T-helper 1 cell (primary cell): ENCODE data around the gene RPAIN.

Experiments used
- DNase-seq, 5 donors: peaks; one replicate each; pipeline ENCODE4 v3.0.0-alpha.2; 2012 to 2020
- total RNA-seq, 4 donors: gene quantifications; one replicate each; lab custom pipeline; 2026; lab: John Stamatoyannopoulos, UW

The RPAIN gene, protein sequence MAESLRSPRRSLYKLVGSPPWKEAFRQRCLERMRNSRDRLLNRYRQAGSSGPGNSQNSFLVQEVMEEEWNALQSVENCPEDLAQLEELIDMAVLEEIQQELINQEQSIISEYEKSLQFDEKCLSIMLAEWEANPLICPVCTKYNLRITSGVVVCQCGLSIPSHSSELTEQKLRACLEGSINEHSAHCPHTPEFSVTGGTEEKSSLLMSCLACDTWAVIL
- total RNA-seq: 50.1 to 87.2 (median 72.5) reads per million in 4 donors

GRCh38 chr17:5419959-5420653, at the start of gene RPAIN:
Gene RPAIN (plus strand): TSS chr17:5420182. CDS start chr17:5420211, 29 bp downstream.
- peak; percentile 71 to 88 (median 81) for DNase-seq

DNA sequence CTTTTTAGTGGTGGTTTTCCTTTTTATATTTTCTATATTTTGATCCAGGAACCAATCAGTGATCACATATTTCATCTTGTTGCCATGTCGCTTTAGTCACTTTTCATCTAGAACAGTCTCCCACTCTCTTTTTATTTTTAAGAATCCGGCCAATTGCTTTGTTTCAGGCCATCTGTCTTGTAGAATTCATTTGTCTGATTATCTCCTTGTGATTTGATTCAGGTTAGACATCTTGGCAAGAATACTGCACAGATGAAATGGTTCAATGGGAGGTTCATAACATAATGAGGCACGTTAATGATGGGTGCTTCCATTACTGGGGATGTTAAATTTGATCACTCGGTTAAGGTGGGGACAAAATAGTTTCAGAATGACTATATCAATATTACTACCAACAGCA, 49.6 kb upstream of the RPAIN start:
- DNase-seq: no peak

DNA sequence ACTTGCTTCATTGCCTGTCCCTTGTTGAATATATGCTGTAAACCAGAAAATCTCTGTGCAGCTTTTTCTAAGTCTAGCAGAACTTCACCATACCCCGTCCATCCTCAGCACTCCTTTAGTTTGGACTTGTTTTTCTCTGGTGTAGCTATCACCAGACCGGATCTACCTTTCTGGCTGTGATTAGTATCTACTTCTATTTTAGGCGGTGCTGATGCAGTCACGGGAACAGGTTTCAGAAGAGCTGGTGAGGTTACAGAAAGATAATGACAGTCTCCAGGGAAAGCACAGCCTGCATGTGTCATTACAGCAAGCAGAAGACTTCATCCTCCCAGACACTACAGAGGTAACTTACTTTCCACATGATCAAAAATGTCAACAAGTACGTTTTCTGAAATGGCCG, 46.9 kb upstream of the RPAIN start:
- no peak for DNase-seq

DNA sequence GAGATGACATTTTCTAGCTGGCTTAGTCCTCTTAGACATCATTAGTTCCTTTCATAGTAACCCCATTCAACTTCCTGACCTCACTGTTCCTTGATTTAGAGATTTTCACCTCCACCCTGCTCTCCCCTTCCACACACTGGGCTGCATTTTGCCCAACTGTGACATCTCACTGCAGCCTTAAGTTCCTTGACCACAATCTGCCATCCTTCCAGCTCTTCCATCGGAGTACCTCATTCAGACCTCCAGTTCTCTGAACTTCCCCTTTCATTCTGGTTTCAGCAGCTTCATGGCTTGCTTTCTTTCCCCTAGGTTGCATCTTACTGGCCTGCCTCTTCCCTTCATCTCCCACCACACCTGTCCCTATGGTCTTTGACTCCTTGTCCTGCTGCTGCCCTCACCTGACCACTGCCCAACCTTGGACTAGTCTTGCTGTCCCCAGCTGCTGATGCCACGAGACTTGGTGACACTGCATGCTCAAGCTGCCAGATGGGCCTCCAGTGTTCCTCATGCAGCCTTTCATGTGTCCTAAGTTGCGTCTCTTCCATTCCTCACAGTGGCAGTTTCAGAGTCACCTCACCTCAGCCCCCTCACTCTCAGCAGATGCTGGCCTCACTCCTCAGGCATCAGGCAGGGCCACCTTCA, 41.3 kb upstream of the RPAIN start:
- no peak for DNase-seq

DNA sequence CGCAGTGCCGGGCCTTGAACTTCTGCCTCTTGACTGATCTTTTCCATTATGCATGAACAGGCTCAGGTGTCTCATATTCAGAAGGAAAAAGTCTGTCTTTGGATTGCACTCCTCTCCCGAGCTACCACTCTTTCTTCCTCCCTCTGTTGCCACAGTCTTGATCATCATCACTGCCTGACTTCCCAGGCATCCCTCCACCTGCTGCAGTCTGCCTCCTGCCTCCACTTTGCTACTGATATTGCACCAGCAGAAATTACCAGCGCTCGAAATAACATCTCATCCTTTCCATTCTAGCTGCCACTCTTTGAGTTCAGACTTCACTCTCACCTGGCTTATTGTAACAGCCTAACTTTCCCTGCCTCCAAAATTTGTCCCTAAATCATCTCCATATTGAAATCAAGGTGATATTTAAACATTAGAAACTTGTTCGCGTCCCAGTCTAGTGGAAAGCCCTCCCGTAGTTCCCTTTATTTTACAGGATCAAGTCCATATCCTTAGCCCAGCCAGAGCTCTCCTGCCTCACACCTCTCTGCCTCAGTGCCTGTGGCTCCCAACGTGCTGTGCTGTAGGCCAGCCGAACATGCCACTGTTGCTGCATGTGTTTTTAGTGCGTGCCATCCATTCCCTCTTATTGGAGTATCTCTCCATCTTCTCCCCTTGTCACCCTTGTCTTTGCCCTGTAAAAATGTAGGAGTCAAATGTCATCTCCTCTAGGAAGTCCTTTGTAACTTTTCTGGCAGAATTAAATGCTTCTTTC, 40.5 kb upstream of the RPAIN start:
- DNase-seq: no peak

GRCh38 chr17:5380491-5381135, 39.4 kb upstream of the RPAIN start:
- no peak for DNase-seq

DNA sequence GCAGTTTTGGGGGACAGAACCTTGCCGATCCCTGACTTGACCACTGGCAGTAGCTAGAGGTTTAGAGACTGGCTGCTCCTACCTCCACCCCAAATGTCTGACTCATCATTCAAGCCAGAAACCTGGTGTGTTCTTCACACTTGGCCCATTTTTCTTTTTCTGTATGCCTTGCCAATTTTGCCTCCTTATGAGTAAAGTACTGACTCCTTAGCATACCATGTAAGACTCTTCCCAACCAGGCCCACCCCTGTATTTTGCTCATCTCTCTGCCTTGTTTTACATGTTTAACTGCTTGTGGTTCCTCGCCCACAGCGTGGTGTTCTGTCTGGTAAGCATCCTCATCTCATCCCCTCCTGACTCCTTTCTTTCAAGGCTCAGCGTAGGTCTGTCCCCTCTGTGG, 38.4 kb upstream of the RPAIN start:
- DNase-seq: no peak

- DNase-seq: no peak
These were observed 28.3 kb upstream of the RPAIN start for GRCh38 chr17:5391678-5392077.

DNA sequence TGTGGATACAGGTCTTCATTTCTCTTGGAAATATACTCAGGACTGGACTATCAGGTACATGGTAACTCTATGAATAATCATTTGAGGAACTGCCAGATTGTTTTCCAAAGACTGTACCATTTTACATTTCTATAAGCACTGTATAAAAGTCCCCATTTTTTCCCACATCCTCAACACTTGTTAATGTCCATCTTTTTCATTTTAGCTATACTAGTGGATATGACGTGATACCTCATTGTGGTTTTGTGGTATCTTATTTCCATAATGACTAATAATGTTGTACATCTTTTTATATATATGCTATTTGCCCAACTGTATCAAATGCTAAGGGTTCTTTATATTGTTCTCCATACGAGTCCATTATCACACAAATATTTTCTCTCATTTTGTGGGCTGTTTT, 23.4 kb upstream of the RPAIN start:
- no peak for DNase-seq

GRCh38 chr17:5399767-5400166, 20.2 kb upstream of the RPAIN start:
- DNase-seq: no peak

DNA sequence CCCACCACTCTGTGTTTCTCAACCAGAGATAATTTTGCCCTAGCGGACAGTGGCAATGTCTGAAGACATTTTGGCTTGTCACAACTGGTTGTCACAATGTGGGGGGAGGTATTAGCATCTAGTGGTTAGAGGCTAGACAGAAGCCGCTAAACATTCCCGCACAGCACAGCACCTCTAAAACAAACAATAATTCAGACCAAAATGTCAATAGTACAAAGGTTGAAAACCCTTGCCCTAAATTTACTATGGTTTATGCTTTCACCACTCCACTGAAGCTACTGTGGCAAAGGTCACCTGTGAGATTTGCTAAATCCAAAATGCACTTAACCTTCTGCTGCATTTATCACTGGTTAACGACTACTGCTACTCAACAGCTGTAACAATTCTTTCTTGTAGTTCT, 14.6 kb upstream of the RPAIN start:
- no peak for DNase-seq

- DNase-seq: no peak
These were observed 11.8 kb upstream of the RPAIN start for GRCh38 chr17:5408186-5408585.

DNA sequence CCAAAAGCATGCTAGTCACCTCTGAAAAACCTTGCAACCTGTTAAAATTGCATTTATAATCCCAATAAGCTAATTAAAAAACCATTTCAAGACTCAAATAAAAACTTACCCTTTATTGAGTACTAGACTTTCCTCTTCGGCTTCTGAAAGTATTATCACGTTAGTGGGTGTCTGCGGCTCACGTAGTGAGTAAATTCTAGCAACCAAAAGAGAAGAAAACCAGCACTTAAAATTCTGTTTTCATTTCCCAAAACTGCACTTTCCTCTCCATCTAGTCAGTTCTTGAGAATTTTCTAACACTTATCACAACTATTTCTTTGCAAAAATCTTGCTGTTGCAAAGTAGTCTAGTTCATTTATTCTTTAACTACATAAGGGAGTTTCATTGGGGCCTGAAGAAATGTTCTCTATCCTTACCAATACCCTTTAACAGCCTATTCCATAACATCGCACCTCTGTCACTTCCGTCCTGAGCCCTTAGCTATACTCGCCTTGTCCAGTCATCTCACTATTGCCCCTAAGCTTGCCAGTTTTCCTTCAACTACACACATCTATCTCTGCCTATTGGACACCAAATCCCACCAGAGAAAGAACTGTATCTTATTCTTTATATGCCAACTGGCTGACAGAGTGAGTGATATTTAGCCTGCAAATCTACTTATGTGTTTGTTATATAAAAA, 9.2 kb upstream of the RPAIN start:
- DNase-seq: no peak

DNA sequence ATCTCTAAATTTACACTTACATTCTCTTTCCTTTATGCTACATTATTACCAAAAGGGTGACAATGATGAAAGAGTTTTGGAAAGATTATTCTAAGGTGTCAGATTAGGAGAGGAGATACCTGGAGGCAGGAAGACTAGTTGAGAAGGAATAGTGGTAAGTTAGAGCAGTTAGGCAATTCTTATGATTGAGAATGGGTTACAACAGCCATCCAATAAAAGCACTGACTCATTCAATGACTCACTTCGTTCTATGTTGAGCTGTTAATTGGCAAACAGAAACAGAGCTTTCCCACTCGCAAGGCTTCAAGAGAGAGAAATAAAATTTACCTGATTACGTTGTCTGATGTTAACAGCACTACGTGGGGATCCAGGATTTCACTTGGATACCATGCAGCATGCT, 6.3 kb upstream of the RPAIN start:
- DNase-seq: peak in 1 of 5 donors; percentile 18

- DNase-seq: no peak
These were observed 3.1 kb upstream of the RPAIN start for GRCh38 chr17:5416901-5417300.

- DNase-seq: peak; percentile 44 to 81 (median 55)
These were observed 1.1 kb upstream of the RPAIN start for GRCh38 chr17:5418858-5419355.

GRCh38 chr17:5419356-5419958, 525 bp upstream of the RPAIN start, which contains the start of gene NUP88:
Gene NUP88 (minus strand): TSS chr17:5419662. CDS start chr17:5419650, 12 bp downstream.
- DNase-seq: peak; percentile 90 to 96 (median 95)

DNA sequence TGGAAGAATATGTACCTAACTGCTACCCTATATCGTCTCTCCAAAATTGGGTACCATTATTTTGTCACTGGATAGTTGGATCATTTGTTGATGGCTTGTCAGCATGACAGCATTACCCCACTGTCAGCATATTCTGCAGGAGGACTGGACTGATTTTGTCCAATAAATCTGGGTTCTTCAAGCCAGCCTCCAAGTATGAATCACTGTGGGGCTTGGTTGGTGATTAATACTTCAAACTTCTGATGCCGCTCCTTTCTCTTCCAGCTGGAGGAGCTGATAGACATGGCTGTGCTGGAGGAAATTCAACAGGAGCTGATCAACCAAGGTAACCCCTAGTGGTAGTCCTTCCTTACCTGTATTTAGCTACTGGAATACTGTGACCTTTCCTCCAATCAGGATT, 2.5 kb downstream of the RPAIN start:
- DNase-seq: no peak

DNA sequence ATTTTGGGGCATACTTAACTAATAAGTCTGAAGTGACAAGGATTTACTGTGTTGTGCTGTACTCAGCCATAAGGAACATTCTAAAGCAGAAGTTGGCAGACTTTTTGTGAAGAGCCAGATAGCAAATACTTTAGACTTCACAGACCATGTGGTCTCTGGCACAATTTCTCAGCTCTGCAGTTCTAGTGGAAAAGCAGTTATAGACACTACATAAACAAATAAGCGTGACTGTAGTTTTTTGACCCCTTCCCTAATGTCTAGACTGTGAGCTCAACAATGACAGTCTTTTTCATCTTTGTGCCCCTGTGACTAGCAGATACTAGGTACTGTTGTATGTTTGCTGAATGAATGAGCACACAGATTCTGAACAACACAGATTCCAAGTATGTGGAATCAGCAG, 4.9 kb downstream of the RPAIN start:
- no peak for DNase-seq

DNA sequence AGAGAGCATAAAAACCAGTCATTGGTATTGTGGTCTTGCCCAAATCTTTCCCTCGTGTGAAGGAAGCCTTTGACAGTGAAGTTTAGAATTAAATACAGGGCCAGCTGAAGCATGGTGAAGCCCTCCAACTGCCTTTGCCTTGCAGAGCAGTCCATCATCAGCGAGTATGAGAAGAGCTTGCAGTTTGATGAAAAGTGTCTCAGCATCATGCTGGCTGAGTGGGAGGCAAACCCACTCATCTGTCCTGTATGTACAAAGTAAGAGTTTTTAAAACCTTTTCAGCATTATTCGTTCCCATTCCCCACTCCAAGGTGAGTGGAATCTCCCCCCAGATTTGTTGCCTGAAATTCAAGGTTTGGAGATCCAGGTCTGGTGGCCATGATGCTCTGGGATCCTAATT, 5.8 kb downstream of the RPAIN start:
- no peak for DNase-seq

DNA sequence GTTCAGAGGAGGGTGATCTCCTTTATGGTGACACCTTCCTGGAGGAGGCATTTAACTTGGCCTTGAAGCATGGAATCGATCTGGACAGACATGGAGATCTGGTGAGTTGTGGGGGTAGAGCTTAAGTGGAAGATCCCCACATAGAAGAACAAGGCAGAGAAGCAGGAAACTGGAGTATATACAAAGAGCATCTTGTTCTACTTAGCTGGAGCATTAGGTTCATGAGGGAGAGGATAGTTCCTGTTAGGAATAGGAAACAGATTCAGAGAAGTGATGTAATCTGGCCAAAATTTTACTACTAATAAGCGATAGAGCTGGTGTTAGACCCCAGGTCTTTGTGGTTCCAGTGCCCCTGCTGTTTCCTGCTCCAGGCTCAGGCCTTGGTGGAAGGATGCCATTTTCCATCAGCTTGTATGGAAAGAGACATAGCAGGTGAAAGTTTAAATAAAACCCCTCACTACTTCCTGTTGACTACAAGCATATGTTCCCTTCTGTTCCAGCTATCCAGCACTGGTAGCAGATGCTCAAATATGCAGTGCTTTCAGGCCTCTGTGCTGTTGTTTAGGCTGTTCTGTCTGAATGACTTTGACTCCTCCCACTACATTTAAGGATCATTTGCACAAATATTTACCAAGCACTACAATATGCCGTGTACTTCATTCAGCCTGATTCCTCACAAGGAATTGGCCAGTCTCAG, 9.4 kb downstream of the RPAIN start:
- no peak for DNase-seq
